Breast epithelium (tissue), 4 donors: ENCODE results near the gene ALDH16A1. TPM values are rescaled to one million over a fixed set of nuclear protein-coding genes. Genes with fewer than 3 reads are reported as not detected.
"Not testable (repeated sequence)": the region's sequence is repeated elsewhere in the genome, so short reads cannot be mapped to it uniquely, and the experiment has no call there.

ENCODE experiments used
- DNase-seq, 2 donors: peaks; one replicate each; pipeline ENCODE4 v3.0.0-alpha.2; 2019; ENCODE audit warnings: low spot score in 2 of 2
- H3K27ac ChIP-seq, 2 donors: fragments of 200-600 bp; sonication (generic) in 1 of 2; one replicate each; pipeline ENCODE4 v1.5.1; 2016 to 2019; ENCODE audit warnings: mild to moderate bottlenecking in 1 of 2
- H3K27me3 ChIP-seq, 2 donors: fragments of 200-600 bp; sonication (generic) in 1 of 2; one replicate each; pipeline versions ENCODE4 v1.5.1 to v1.6.0; 2017 to 2019; ENCODE audit warnings: control low read depth in 1 of 2, mild to moderate bottlenecking in 1 of 2
- H3K36me3 ChIP-seq: fragments of 200-600 bp; one replicate; pipeline ENCODE4 v1.5.1; 2019
- H3K4me1 ChIP-seq, 2 donors: fragments of 200-600 bp; sonication (generic); one replicate each; pipeline ENCODE4 v1.5.1; 2016 to 2019; ENCODE audit warnings: control low read depth in 1 of 2
- H3K4me3 ChIP-seq, 3 donors: fragments of 200-600 bp; sonication (generic); 1 replicate in 2 of 3; 2 replicates in 1 of 3; pipeline ENCODE4 v1.5.1; 2016 to 2019; ENCODE audit warnings: mild to moderate bottlenecking in 3 of 3, moderate library complexity in 2 of 3
- H3K9me3 ChIP-seq, 2 donors: fragments of 200-600 bp; sonication (generic) in 1 of 2; one replicate each; pipeline ENCODE4 v1.5.1; 2016 to 2019; ENCODE audit warnings: control low read depth in 1 of 2
- CTCF ChIP-seq, 3 donors: fragments of 450-650 bp; IDR thresholded peaks; one replicate each; pipeline ENCODE4 v1.5.1; 2016 to 2017; ENCODE audit warnings: antibody characterized with exemption in 3 of 3, mild to moderate bottlenecking in 3 of 3, moderate library complexity in 3 of 3
- POLR2A ChIP-seq: fragments of 450-650 bp; IDR thresholded peaks from one replicate; pipeline ENCODE4 v1.6.1; 2016; ENCODE audit warnings: antibody characterized with exemption, mild to moderate bottlenecking, moderate library complexity
- POLR2AphosphoS5 ChIP-seq, 3 donors: sonication (generic); formaldehyde crosslinking; IDR thresholded peaks; one replicate each; pipeline ENCODE4 v1.6.1; 2017; ENCODE audit warnings: antibody characterized with exemption in 3 of 3
- intact Hi-C: fragments of 100-400 bp; cut with DNase I; formaldehyde crosslinking; loops from one replicate; pipeline ENCODE4 v1.15.1; 2023; ENCODE audit warnings: low total_unique reads
- total RNA-seq, 3 donors: library from RNA; depleted of rRNA; stranded (reverse); fragments of >200 nt; gene quantifications; one replicate each; pipeline ENCODE4 v1.1.0, GENCODE V29; 2016

ALDH16A1 gene
- total RNA-seq, 3 donors from 2014 or later: 20.6 to 34.4 (median 32.2) TPM

- Histone ChIP-seq H3K9me3 (no peaks in the 10 kb centered on the region), H3K27me3 (peaks cover 0 to 23% of the 10 kb centered on the region in 2 donors), H3K4me1 (peaks cover 0 to 4% of the 10 kb centered on the region in 2 donors), H3K36me3 (no peaks in the 10 kb centered on the region), H3K4me3 (peak overlapping the region; percentile 62 to 91 (median 69)), H3K27ac (peak overlapping the region; percentile 80 to 81)
- TF ChIP-seq CTCF (IDR thresholded peaks at IDR 0.05) (no peak), POLR2AphosphoS5 (IDR thresholded peaks at IDR 0.05) (no peak), POLR2A (no peak)
- intact Hi-C loops: no loop called here
- peak; percentile 94 to 96 for DNase-seq
These were observed 10.2 kb upstream of the ALDH16A1 start for GRCh38 chr19:49442771-49443365.

- Histone ChIP-seq H3K9me3 (no peaks in the 10 kb centered on the region), H3K27ac (peak overlapping the region; percentile 80 to 81), H3K4me1 (peaks cover 0 to 4% of the 10 kb centered on the region in 2 donors), H3K27me3 (peaks cover 0 to 18% of the 10 kb centered on the region in 2 donors), H3K4me3 (peak overlapping the region; percentile 62 to 91 (median 69)), H3K36me3 (no peaks in the 10 kb centered on the region)
- intact Hi-C loops: no loop called here
- DNase-seq: peak; percentile 93 to 94
- TF ChIP-seq POLR2A (no peak), POLR2AphosphoS5 (IDR thresholded peaks at IDR 0.05) (peak; percentile 48 to 73 (median 73)), CTCF (IDR thresholded peaks at IDR 0.05) (peak; percentile 81 to 93 (median 93))
These were observed 9.5 kb upstream of the ALDH16A1 start for GRCh38 chr19:49443366-49444099.

- H3K9me3 ChIP-seq, intact Hi-C loops, H3K36me3 ChIP-seq, H3K4me1 ChIP-seq, DNase-seq: not testable (repeated sequence)
- peak overlapping the region in 2 of 3 donors; percentile 69 to 91 for H3K4me3 ChIP-seq
- peak overlapping the region; percentile 80 to 81 for H3K27ac ChIP-seq
- peaks cover 0 to 14% of the 10 kb centered on the region in 2 donors for H3K27me3 ChIP-seq
These were observed 8.8 kb upstream of the ALDH16A1 start for GRCh38 chr19:49444100-49444700.

GRCh38 chr19:49445997-49446396 lies 7.0 kb upstream of the ALDH16A1 start:
- intact Hi-C loops: no loop called here
- Histone ChIP-seq H3K4me1 (peaks cover 4 to 8% of the 10 kb centered on the region in 2 donors), H3K4me3 (no peak overlapping the region), H3K9me3 (no peaks in the 10 kb centered on the region), H3K27ac (no peak overlapping the region), H3K27me3 (no peaks in the 10 kb centered on the region), H3K36me3 (no peaks in the 10 kb centered on the region)
- TF ChIP-seq POLR2AphosphoS5 (IDR thresholded peaks at IDR 0.05) (no peak), CTCF (IDR thresholded peaks at IDR 0.05) (no peak), POLR2A (no peak)
- DNase-seq: no peak

- TF ChIP-seq POLR2AphosphoS5 (IDR thresholded peaks at IDR 0.05): no peak
- TF ChIP-seq POLR2A: no peak
- TF ChIP-seq CTCF (IDR thresholded peaks at IDR 0.05): no peak
- intact Hi-C loops: no loop called here
- H3K36me3 ChIP-seq: no peaks in the 10 kb centered on the region
- H3K27me3 ChIP-seq: no peaks in the 10 kb centered on the region
- DNase-seq: no peak
- peaks cover 4 to 8% of the 10 kb centered on the region in 2 donors for H3K4me1 ChIP-seq
- H3K27ac ChIP-seq: peak overlapping the region in 1 of 2 donors; percentile 21
- H3K4me3 ChIP-seq: no peak overlapping the region
- no peaks in the 10 kb centered on the region for H3K9me3 ChIP-seq
These were observed 5.3 kb upstream of the ALDH16A1 start for GRCh38 chr19:49447485-49448431.
